CD4-positive, CD25-positive, alpha-beta regulatory T cell (primary cell): Measurements from ENCODE around the gene MACROD2. TPM values are rescaled to one million over a fixed set of nuclear protein-coding genes. Genes with fewer than 3 reads are reported as not detected.

Experiments
- ATAC-seq, 2 donors: fragments of 150-1000 bp; cut with Tn5 transposase; one replicate each; pipeline ENCODE4 v1.10.0; 2021; ENCODE audit warnings: low read depth in 2 of 2, moderate number of reproducible peaks in 2 of 2, moderate library complexity in 1 of 2
- DNase-seq, 3 donors: peaks; one replicate each; pipeline versions ENCODE4 v3.0.0 to v3.0.0-alpha.2; 2012 to 2022; ENCODE audit warnings: mixed read lengths in 1 of 3
- H3K27ac ChIP-seq: one replicate; pipeline ENCODE4 v1.7.0; 2013; ENCODE audit warnings: mild to moderate bottlenecking, low read length; ENCODE audit not compliant: insufficient read depth, poor library complexity, severe bottlenecking
- H3K27me3 ChIP-seq: one replicate; pipeline ENCODE4 v1.7.0; 2013; ENCODE audit warnings: low read length; ENCODE audit not compliant: control insufficient read depth, insufficient read depth
- H3K36me3 ChIP-seq: one replicate; pipeline ENCODE4 v1.7.0; 2013; ENCODE audit warnings: mild to moderate bottlenecking, low read length, moderate library complexity; ENCODE audit not compliant: control insufficient read depth, insufficient read depth
- H3K4me1 ChIP-seq: 2 replicates; pipeline ENCODE4 v1.7.0; 2013; ENCODE audit warnings: mild to moderate bottlenecking, low read length; ENCODE audit not compliant: insufficient read depth, control insufficient read depth, poor library complexity, severe bottlenecking
- H3K4me3 ChIP-seq: one replicate; pipeline ENCODE4 v1.7.0; 2013; ENCODE audit warnings: low read depth, mild to moderate bottlenecking, low read length, moderate library complexity
- H3K9me3 ChIP-seq, 2 experiments: 1 replicate in 1 of 2; 2 replicates in 1 of 2; pipeline ENCODE4 v1.7.0; 2013; ENCODE audit warnings: low read length in 2 of 2, mild to moderate bottlenecking in 1 of 2, moderate library complexity in 1 of 2; ENCODE audit not compliant: control insufficient read depth in 2 of 2
- H3K27ac Mint-ChIP-seq, 3 donors: one replicate each; pipeline ENCODE4 v1.8.0; 2020 to 2022; ENCODE audit warnings: mild to moderate bottlenecking in 3 of 3, mixed read lengths in 3 of 3, moderate library complexity in 2 of 3
- H3K27me3 Mint-ChIP-seq: one replicate; pipeline ENCODE4 v1.8.0; 2022; ENCODE audit warnings: mild to moderate bottlenecking, mixed read lengths
- H3K36me3 Mint-ChIP-seq: one replicate; pipeline ENCODE4 v1.8.0; 2020; ENCODE audit warnings: mixed read lengths
- H3K4me1 Mint-ChIP-seq, 4 donors: one replicate each; pipeline ENCODE4 v1.8.0; 2020 to 2022; ENCODE audit warnings: mixed read lengths in 4 of 4, mild to moderate bottlenecking in 1 of 4
- H3K4me3 Mint-ChIP-seq, 4 donors: one replicate each; pipeline ENCODE4 v1.8.0; 2020 to 2022; ENCODE audit warnings: mild to moderate bottlenecking in 4 of 4, mixed read lengths in 4 of 4, moderate library complexity in 3 of 4
- H3K9me3 Mint-ChIP-seq, 7 donors: one replicate each; pipeline ENCODE4 v1.8.0; 2020 to 2022; ENCODE audit warnings: mixed read lengths in 7 of 7, mild to moderate bottlenecking in 3 of 7, moderate library complexity in 2 of 7
- polyA plus RNA-seq, 4 donors: library from polyadenylated mRNA; unstranded; fragments of 300-500 nt; fragmentation: Illumina TruSeq; gene quantifications; one replicate each; pipeline ENCODE4 v1.2.3, GENCODE V29; 2021
- total RNA-seq: library from RNA; stranded (reverse); gene quantifications from one replicate; pipeline ENCODE4 v1.2.3, GENCODE V29; 2022

The MACROD2 gene
- total and polyA plus RNA-seq, 5 donors from 2014 or later, result 1.4 TPM; not detected in 4

DNA sequence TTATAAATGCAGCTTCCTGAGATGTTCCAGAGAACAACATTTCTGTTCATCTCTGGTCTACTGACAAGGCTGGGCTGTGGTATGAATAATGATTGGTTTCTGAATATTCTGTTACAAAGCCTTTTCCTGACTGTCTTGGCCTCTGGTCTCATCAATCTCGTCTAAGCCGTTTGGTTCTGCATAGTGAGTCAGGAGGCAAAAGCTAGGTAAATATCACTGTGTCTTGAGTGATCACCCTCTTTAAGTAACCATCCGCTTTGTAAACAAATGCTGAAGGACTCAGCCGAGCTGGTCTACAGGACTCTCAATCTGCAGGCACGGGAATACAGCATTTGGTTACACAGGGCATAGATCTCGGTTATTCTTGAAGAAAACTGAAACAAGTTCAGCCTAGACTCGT is 2066.0 kb downstream of the MACROD2 start:
- Mint-ChIP-seq H3K4me1 (no peaks in the 10 kb centered on the region), H3K36me3 (no peaks in the 10 kb centered on the region), H3K27ac (no peak overlapping the region), H3K4me3 (no peak overlapping the region), H3K27me3 (no peaks in the 10 kb centered on the region), H3K9me3 (peaks cover 0 to 4% (median 2%) of the 10 kb centered on the region in 7 donors)
- no peaks in the 10 kb centered on the region for H3K36me3 ChIP-seq
- no peak overlapping the region for H3K27ac ChIP-seq
- ATAC-seq (no peak), DNase-seq (no peak)
- H3K4me1 ChIP-seq, result no peaks in the 10 kb centered on the region
- no peaks in the 10 kb centered on the region for H3K9me3 ChIP-seq
- H3K4me3 ChIP-seq, result no peak overlapping the region
- no peaks in the 10 kb centered on the region for H3K27me3 ChIP-seq

DNA sequence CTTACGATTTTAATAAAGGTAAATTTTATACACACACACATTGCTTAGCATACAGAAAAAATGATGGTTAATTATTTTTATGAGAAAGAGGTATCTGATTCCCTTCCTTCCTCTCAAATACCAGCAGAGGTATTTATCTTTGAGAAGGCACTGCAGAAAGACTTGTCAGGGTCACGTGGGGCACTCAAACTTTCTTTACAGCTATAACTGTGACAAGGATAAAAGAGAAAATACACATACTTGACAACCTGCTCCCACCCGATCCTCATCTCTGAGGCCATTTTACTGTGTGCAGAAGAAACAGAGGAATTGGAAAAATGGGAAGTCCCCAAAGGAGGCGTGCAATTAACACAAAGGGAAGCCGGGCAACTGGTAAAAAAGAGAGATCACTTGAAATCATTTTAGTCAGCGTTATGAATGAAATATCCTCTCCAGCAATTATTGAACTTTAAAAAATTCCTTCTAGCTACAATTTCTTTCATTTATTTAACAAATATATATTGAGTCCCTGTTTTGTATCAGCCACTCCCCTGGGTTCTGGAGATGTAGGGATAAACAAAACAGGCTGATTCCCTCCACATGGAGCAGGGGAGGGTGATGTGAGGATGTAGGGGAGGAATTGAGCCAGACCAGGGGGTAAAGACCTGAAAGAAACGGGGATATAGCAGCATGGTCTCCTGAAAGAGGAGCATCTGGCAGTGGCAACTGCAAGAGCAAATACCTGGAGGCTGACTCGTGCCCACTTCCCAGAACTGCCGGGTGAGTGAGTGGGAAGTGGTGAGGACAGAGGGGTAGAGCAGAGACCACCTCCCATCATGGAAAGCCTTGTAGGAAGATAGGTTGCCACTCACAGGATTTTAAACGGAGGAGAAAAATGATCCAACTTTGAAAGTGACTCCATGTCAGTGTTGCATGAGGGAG is 2067.6 kb downstream of the MACROD2 start:
- H3K27me3 Mint-ChIP-seq, result no peaks in the 10 kb centered on the region
- no peaks in the 10 kb centered on the region for H3K36me3 Mint-ChIP-seq
- peaks cover under 1 to 5% (median 3%) of the 10 kb centered on the region in 7 donors for H3K9me3 Mint-ChIP-seq

DNA sequence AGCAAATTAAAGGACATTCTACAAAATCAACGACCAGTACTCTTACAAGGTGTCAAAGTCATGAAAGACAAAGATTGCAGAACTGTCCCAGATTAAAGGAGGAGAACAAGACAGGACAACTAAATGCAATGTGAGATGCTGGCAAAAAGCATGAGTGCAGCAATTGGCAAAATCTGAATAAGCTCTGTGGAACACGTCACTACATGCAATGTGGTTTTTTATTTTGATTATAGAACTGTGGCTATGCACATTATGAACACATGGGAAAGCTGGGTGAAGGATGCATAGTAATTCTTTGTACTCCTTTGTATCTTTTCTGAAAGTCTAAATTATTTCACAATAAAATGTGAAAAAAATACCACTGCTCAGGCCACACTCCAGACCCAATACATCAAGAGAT is 2068.6 kb downstream of the MACROD2 start:
- no peak overlapping the region for H3K27ac Mint-ChIP-seq
- no peak for DNase-seq

More for the DNA sequence above, 2067.6 kb downstream of the MACROD2 start:
- Histone ChIP-seq H3K4me3 (no peak overlapping the region), H3K27ac (no peak overlapping the region), H3K4me1 (no peaks in the 10 kb centered on the region), H3K27me3 (no peaks in the 10 kb centered on the region), H3K36me3 (no peaks in the 10 kb centered on the region), H3K9me3 (no peaks in the 10 kb centered on the region)
- no peak for DNase-seq
- ATAC-seq, result no peak
- Mint-ChIP-seq H3K27ac (no peak overlapping the region), H3K4me3 (no peak overlapping the region), H3K4me1 (no peaks in the 10 kb centered on the region)

DNA sequence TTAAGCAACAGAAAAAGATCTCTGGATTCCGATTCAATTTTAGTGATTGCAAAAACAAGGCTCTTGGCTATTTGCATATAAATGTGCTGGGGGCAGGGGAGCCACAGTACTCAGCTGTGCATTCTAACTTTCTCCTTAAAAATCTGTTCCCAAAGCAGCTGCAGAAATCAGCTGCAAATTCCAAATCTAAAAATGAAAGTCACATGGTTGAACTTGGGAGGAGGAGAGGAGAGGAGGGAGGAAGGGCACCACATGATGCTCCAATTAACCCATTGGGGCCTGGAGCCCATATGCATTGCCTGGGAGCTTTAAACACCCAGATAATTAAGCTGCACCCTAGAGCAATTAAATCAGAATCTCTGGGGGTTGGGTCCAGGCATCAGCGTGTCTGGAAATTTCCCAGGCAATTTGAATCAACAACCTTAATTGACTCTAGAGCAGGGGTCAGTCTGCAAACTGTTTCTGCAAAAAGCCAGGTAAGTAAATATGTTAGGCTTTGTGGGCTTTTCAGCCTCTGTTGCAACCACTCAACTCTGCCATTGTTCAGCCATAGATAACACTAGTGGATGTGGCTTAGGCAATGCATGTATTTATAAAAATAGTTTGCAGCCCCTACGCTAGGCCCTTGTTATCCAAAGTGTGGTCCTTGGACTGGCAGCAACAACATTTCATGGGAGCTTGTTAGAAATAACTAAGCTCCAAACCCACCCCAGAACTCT is 2069.8 kb downstream of the MACROD2 start:
- no peaks in the 10 kb centered on the region for H3K27me3 ChIP-seq
- DNase-seq, result no peak
- Mint-ChIP-seq H3K36me3 (no peaks in the 10 kb centered on the region), H3K27ac (no peak overlapping the region), H3K9me3 (peaks cover 0 to 21% (median 5%) of the 10 kb centered on the region in 7 donors), H3K27me3 (no peaks in the 10 kb centered on the region), H3K4me1 (no peaks in the 10 kb centered on the region), H3K4me3 (no peak overlapping the region)
- no peaks in the 10 kb centered on the region for H3K9me3 ChIP-seq
- no peaks in the 10 kb centered on the region for H3K36me3 ChIP-seq
- ATAC-seq, result no peak
- no peaks in the 10 kb centered on the region for H3K4me1 ChIP-seq
- H3K4me3 ChIP-seq, result no peak overlapping the region
- no peak overlapping the region for H3K27ac ChIP-seq

More for the DNA sequence above, 2068.6 kb downstream of the MACROD2 start:
- H3K36me3 Mint-ChIP-seq, result no peaks in the 10 kb centered on the region
- H3K27me3 ChIP-seq, result no peaks in the 10 kb centered on the region
- H3K4me1 ChIP-seq, result no peaks in the 10 kb centered on the region
- no peak overlapping the region for H3K4me3 ChIP-seq
- no peak overlapping the region for H3K4me3 Mint-ChIP-seq
- ATAC-seq, result no peak
- no peaks in the 10 kb centered on the region for H3K27me3 Mint-ChIP-seq
- peaks cover 0 to 13% (median 4%) of the 10 kb centered on the region in 7 donors for H3K9me3 Mint-ChIP-seq
- H3K4me1 Mint-ChIP-seq, result no peaks in the 10 kb centered on the region
- no peaks in the 10 kb centered on the region for H3K36me3 ChIP-seq
- H3K9me3 ChIP-seq, result no peaks in the 10 kb centered on the region
- no peak overlapping the region for H3K27ac ChIP-seq

DNA sequence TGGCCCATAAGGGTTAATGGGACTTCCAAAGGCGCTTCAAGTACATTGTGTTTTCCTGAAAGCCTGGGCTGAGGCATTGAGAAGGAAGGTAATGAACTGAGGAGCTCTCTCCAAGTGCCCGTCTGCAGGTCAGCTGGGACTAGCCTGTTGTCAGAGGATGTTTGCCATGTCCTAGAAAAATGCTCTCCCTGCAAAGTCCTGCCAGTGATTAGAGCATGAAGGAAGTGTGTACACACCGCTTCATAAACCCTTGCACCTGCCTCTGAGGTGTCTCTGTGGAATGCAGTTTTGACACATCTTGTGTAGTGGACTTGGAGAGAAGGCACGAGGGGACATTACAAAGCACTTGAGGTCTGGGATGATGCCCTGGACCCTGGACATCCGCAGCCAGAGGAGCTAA is 2071.3 kb downstream of the MACROD2 start:
- Histone ChIP-seq H3K4me3 (no peak overlapping the region), H3K4me1 (no peaks in the 10 kb centered on the region), H3K36me3 (no peaks in the 10 kb centered on the region), H3K27ac (no peak overlapping the region), H3K9me3 (no peaks in the 10 kb centered on the region), H3K27me3 (no peaks in the 10 kb centered on the region)
- H3K4me3 Mint-ChIP-seq, result no peak overlapping the region
- H3K4me1 Mint-ChIP-seq, result no peaks in the 10 kb centered on the region
- DNase-seq, result no peak
- peaks cover 0 to 24% (median 7%) of the 10 kb centered on the region in 7 donors for H3K9me3 Mint-ChIP-seq
- no peaks in the 10 kb centered on the region for H3K27me3 Mint-ChIP-seq
- no peak for ATAC-seq
- H3K36me3 Mint-ChIP-seq, result no peaks in the 10 kb centered on the region
- H3K27ac Mint-ChIP-seq, result no peak overlapping the region

DNA sequence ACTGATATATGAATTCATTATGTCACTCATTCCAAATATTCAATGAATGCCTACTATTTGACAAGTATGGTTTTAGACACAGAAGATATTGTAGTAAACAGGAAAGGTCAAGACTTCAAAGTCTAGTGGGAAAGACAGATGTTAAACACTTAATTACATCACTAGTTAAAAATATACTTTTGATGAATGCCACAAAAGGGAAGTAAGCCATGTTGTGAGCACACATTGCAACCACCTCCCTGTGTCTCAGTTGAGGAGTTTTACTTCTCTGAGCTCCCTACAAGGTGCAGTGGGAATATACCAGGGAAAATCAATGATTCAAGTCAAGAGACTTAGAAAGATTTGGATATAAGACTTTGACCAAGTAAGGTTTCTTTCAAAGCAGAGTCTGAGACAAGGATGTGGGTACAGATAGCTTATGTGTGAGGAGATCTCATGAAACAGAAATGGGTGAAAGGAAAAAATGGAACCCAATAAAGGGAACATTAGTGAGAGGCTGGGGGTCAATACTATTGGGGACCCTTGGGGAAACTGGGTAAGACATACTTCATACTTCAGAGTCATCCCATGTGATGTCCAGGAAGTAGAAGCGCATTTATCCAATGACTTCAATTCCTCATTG is 2074.2 kb downstream of the MACROD2 start:
- Mint-ChIP-seq H3K27ac (no peak overlapping the region), H3K27me3 (no peaks in the 10 kb centered on the region), H3K9me3 (peaks cover 1 to 30% (median 9%) of the 10 kb centered on the region in 7 donors), H3K36me3 (no peaks in the 10 kb centered on the region), H3K4me1 (no peaks in the 10 kb centered on the region), H3K4me3 (no peak overlapping the region)
- ATAC-seq (no peak), DNase-seq (no peak)
- no peaks in the 10 kb centered on the region for H3K4me1 ChIP-seq
- no peaks in the 10 kb centered on the region for H3K36me3 ChIP-seq
- no peaks in the 10 kb centered on the region for H3K27me3 ChIP-seq
- H3K9me3 ChIP-seq, result no peaks in the 10 kb centered on the region
- no peak overlapping the region for H3K27ac ChIP-seq
- H3K4me3 ChIP-seq, result no peak overlapping the region

DNA sequence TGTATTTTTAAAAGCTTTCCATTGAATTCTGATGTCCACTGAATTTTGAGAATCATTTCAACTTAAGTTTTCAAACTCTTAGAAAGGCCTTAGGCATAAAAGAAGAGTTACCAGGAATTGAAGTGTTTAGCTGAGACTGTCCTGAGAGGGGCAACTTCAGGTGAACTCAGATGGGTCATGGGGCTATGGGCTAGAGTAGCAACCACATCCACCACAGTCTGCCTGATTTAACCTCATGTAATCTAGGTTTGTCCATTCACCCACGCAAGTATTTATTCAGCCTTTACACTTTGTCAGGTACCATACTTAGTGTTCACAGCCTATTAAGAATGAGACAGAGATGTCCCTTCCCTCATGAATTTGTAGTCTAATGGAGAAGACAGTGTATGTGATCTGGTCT is 2076.9 kb downstream of the MACROD2 start:
- DNase-seq (no peak), ATAC-seq (no peak)
- H3K4me1 Mint-ChIP-seq, result no peaks in the 10 kb centered on the region
- H3K36me3 Mint-ChIP-seq, result no peaks in the 10 kb centered on the region
- Histone ChIP-seq H3K36me3 (no peaks in the 10 kb centered on the region), H3K9me3 (no peaks in the 10 kb centered on the region), H3K4me3 (no peak overlapping the region), H3K4me1 (no peaks in the 10 kb centered on the region), H3K27ac (no peak overlapping the region), H3K27me3 (no peaks in the 10 kb centered on the region)
- no peak overlapping the region for H3K4me3 Mint-ChIP-seq
- no peaks in the 10 kb centered on the region for H3K27me3 Mint-ChIP-seq
- H3K9me3 Mint-ChIP-seq, result peaks cover 1 to 30% (median 9%) of the 10 kb centered on the region in 7 donors
- no peak overlapping the region for H3K27ac Mint-ChIP-seq
